ENCODE results near the gene TSPAN5. TPM values are rescaled to one million over a fixed set of nuclear protein-coding genes. Genes with fewer than 3 reads are reported as not detected.
"Not testable (repeated sequence)": the region's sequence is repeated elsewhere in the genome, so short reads cannot be mapped to it uniquely, and the experiment has no call there.

The TSPAN5 gene
- total RNA-seq (10 to 100 TPM; 60.7 to 64.4 TPM), polyA plus RNA-seq (ENCODE audit: insufficient read length in 2 of 2) (10 to 100 TPM; 88.2 to 93.9 TPM)
- long read RNA-seq, donor 1, transcript TSPAN5-201 (8 exons, 3,365 nt): major isoform, 20 of 26 reads
- long read RNA-seq, donor 1, partial matches to known transcripts: 0 of 26 reads
- long read RNA-seq, donor 1, other reads (novel, unspliced or antisense): 0 of 26 reads
- long read RNA-seq, donor 2, transcript TSPAN5-201 (8 exons, 3,365 nt): major isoform, 11 of 16 reads
- long read RNA-seq, donor 2, partial matches to known transcripts: 0 of 16 reads
- long read RNA-seq, donor 2, other reads (novel, unspliced or antisense): 0 of 16 reads
- long read RNA-seq, donor 3, full-length matches to known transcripts: 17 of 27 reads
- long read RNA-seq, donor 3, partial matches to known transcripts: 10 of 27 reads
- long read RNA-seq, donor 3, other reads (novel, unspliced or antisense): 0 of 27 reads
- long read RNA-seq, donor 4, transcript TSPAN5-201 (8 exons, 3,365 nt): major isoform, 7 of 12 reads
- long read RNA-seq, donor 4, partial matches to known transcripts: 5 of 12 reads
- long read RNA-seq, donor 4, other reads (novel, unspliced or antisense): 0 of 12 reads

DNA sequence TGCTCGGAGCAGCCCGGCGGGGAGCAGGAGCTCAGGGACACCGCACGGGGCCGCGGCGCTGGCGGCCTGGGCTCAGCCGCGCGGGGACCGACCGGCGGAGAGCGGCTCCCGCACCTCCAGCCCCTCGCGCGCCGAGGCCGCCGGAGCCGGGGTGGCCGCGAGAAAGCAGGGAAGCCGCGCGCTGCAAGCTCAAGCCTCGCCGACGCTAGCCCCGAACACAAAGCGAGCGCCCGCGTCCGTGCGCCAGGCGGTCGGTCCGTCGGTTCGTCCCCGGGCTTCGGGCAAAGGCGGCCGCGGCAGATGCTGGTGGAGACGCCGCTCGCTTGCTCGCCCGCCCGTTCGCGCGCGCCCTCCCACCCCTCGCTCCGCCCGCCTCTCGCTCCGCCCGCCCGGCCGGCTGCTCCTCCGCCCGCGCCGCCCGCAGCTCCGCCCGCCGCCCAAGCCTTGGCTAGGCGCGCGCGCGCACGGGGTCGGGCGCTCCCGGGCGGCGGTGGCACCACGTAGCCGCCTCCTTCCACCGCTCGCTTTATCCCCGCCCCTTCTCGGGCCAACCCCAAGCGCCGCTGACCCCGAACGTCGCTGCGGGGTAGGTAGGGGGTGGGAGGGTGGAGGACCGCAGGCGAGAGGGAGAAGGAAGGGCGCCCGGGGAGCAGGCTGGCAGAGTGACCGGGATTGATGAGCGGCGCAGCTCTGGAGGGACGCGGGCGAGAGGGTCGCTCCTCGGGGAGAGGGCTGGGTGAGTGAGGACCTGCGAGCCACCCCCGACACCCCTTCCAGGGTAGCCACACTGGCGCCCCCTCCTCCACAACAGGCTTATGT, at the start of gene TSPAN5:
TSPAN5 (minus strand) TSS at position 325 of the 819 bp plus-strand sequence.
- H3K36me3 ChIP-seq (ENCODE audit: control insufficient read depth, insufficient read depth, low read length): no peaks in the 10 kb centered on the region
- peaks cover 5% of the 10 kb centered on the region for H3K4me1 ChIP-seq (ENCODE audit: control insufficient read depth, insufficient read depth, low read length)
- WGBS (ENCODE audit: insufficient coverage): under 1% methylated on average over 101 of the region's 113 CpGs
- H3K4me3 ChIP-seq (ENCODE audit: low read depth, low read length): peak within 1 kb of the TSS; percentile 89
- no peaks in the 10 kb centered on the region for H3K27me3 ChIP-seq (ENCODE audit: control insufficient read depth, insufficient read depth, low read length)
- DNase-seq (ENCODE audit: low read depth in 4 of 6, low spot score in 6 of 6): peak; percentile 47 to 95 (median 76)
- H3K27ac ChIP-seq (ENCODE audit: low read depth, low read length): peak within 1 kb of the TSS; percentile 90
- no peaks in the 10 kb centered on the region for H3K9me3 ChIP-seq (ENCODE audit: control insufficient read depth, insufficient read depth, low read length)

DNA sequence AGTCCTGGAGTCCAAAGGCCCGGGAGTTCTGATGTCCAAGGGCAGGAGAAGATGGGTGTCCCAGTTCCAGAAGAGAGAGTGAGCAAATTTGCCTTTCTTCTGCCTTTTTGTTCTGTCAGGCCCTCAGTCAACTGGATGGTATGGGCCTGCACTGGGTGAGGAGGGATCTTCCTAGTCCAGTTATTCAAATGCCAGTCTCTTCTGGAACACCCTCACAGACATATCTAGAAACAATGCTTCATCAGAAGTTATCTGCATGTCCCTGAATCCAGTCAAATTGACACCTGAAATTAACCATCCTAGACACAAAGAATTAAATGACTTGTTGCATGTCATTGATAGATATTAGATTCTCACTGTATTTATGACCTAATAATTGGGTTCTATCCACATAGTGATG, 48.5 kb upstream of the TSPAN5 start:
- H3K27me3 ChIP-seq (ENCODE audit: control insufficient read depth, insufficient read depth, low read length): no peaks in the 10 kb centered on the region
- H3K4me1 ChIP-seq (ENCODE audit: control insufficient read depth, insufficient read depth, low read length): no peaks in the 10 kb centered on the region
- H3K36me3 ChIP-seq (ENCODE audit: control insufficient read depth, insufficient read depth, low read length): no peaks in the 10 kb centered on the region
- H3K27ac ChIP-seq (ENCODE audit: low read depth, low read length): no peak overlapping the region
- peaks cover 2% of the 10 kb centered on the region for H3K9me3 ChIP-seq (ENCODE audit: control insufficient read depth, insufficient read depth, low read length)
- 100% methylated on average over 1 of the region's 1 CpG for WGBS (ENCODE audit: insufficient coverage)
- no peak overlapping the region for H3K4me3 ChIP-seq (ENCODE audit: low read depth, low read length)
- no peak for DNase-seq (ENCODE audit: low read depth in 4 of 6, low spot score in 6 of 6)

DNA sequence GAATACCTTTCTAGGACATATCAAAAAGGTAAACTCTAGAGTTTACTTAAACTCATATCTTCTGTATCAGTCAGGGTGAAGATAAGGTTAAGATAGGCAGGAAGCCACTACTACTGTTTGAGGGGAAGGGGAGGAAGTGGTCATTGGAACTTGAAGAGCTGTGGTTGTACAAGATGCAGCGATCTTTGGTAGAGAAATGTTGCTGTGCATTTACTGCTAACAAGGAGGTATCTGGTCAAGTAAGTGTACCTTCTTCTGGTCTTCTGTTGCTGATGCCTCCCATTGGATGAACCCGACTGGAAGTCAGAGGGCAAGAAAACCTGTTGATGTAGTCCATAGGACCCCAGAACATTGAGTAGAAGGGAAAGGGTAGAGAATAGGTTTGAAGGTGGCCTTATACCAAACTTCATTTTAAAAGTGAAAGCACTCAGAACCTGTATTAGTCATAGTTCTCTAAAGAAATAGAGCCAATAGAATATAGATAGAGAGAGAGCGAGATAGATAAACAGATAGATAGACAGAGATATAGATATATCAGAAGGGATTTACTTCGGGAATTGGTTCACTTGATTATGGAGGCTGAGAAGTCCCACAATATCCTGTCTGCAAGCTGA, 47.9 kb upstream of the TSPAN5 start:
- Histone ChIP-seq H3K36me3 (ENCODE audit: control insufficient read depth, insufficient read depth, low read length) (no peaks in the 10 kb centered on the region), H3K4me1 (ENCODE audit: control insufficient read depth, insufficient read depth, low read length) (no peaks in the 10 kb centered on the region), H3K9me3 (ENCODE audit: control insufficient read depth, insufficient read depth, low read length) (peaks cover 2% of the 10 kb centered on the region), H3K4me3 (ENCODE audit: low read depth, low read length) (no peak overlapping the region), H3K27me3 (ENCODE audit: control insufficient read depth, insufficient read depth, low read length) (no peaks in the 10 kb centered on the region), H3K27ac (ENCODE audit: low read depth, low read length) (no peak overlapping the region)
- WGBS (ENCODE audit: insufficient coverage): 94% methylated on average over 2 of the region's 4 CpGs
- DNase-seq (ENCODE audit: low read depth in 4 of 6, low spot score in 6 of 6): no peak

DNA sequence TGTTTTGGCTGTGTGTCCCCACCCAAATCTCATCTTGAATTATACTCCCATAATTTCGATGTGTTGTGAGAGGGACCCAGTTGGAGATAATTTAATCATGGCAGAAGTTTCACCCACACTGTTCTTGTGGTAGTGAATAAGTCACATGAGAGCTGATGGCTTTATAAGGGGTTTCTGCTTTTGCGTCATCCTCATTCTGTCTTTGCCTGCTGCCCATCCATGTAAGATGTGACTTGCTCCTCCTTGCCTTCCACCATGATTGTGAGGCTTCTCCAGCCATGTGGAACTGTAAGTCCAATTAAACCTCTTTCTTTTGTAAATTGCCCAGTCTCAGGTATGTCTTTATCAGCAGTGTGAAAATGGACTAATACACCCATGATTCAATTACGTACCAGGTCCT, 47.2 kb upstream of the TSPAN5 start:
- H3K27ac ChIP-seq (ENCODE audit: low read depth, low read length); DNase-seq (ENCODE audit: low read depth in 4 of 6, low spot score in 6 of 6); H3K36me3 ChIP-seq (ENCODE audit: control insufficient read depth, insufficient read depth, low read length); H3K9me3 ChIP-seq (ENCODE audit: control insufficient read depth, insufficient read depth, low read length); H3K4me1 ChIP-seq (ENCODE audit: control insufficient read depth, insufficient read depth, low read length); H3K27me3 ChIP-seq (ENCODE audit: control insufficient read depth, insufficient read depth, low read length); H3K4me3 ChIP-seq (ENCODE audit: low read depth, low read length): not testable (repeated sequence)
- no CpG with 5 or more reads among the region's 3 CpGs for WGBS (ENCODE audit: insufficient coverage)

DNA sequence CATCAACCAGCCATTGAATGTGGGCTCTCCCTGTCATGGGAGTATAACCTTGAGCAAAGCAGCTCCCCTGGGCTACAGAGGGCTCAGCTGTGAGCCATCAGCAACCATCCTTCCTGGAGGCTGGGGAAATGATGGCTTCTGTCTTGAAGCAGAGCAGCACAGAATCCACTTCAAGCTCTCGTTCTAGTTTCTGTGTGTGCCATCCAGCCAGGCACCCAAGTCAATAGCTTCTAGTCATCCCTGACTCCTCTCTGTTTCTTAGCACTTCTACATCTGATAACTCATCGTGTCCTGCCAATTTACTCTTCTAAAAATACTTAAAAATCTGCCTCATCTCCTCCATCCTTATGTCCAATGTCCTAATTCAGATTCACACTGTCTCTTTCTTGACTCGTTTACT, 42.2 kb upstream of the TSPAN5 start:
- DNase-seq (ENCODE audit: low read depth in 4 of 6, low spot score in 6 of 6): no peak

DNA sequence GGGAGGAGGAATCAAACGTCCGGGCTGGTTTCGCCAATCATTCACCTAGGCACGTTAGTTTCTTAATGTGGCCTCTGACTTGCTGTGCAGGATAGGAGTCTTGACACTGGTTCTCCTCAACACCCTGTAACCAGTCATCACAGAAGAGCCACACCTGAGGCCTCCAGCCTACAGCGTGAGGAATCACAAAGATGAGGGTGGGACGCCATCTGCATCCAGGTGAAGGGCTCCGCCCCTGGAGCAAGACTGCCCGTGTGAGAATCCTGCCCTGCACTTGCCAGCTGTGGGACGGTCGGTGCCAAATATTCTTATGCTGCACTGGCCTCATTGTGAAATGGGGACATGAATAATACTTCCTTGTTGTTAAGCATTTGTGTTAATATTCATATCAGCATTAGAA, 35.7 kb upstream of the TSPAN5 start:
- 95% methylated on average over 7 of the region's 10 CpGs for WGBS (ENCODE audit: insufficient coverage)
- H3K4me1 ChIP-seq (ENCODE audit: control insufficient read depth, insufficient read depth, low read length): no peaks in the 10 kb centered on the region
- H3K9me3 ChIP-seq (ENCODE audit: control insufficient read depth, insufficient read depth, low read length): no peaks in the 10 kb centered on the region
- no peak overlapping the region for H3K27ac ChIP-seq (ENCODE audit: low read depth, low read length)
- H3K36me3 ChIP-seq (ENCODE audit: control insufficient read depth, insufficient read depth, low read length): no peaks in the 10 kb centered on the region
- DNase-seq (ENCODE audit: low read depth in 4 of 6, low spot score in 6 of 6): no peak
- no peak overlapping the region for H3K4me3 ChIP-seq (ENCODE audit: low read depth, low read length)
- H3K27me3 ChIP-seq (ENCODE audit: control insufficient read depth, insufficient read depth, low read length): no peaks in the 10 kb centered on the region

More for the DNA sequence above, 42.2 kb upstream of the TSPAN5 start:
- Histone ChIP-seq H3K36me3 (ENCODE audit: control insufficient read depth, insufficient read depth, low read length) (no peaks in the 10 kb centered on the region), H3K27ac (ENCODE audit: low read depth, low read length) (no peak overlapping the region), H3K4me3 (ENCODE audit: low read depth, low read length) (no peak overlapping the region), H3K9me3 (ENCODE audit: control insufficient read depth, insufficient read depth, low read length) (peaks cover 2% of the 10 kb centered on the region), H3K4me1 (ENCODE audit: control insufficient read depth, insufficient read depth, low read length) (no peaks in the 10 kb centered on the region), H3K27me3 (ENCODE audit: control insufficient read depth, insufficient read depth, low read length) (no peaks in the 10 kb centered on the region)
- 96% methylated on average over 3 of the region's 3 CpGs for WGBS (ENCODE audit: insufficient coverage)

DNA sequence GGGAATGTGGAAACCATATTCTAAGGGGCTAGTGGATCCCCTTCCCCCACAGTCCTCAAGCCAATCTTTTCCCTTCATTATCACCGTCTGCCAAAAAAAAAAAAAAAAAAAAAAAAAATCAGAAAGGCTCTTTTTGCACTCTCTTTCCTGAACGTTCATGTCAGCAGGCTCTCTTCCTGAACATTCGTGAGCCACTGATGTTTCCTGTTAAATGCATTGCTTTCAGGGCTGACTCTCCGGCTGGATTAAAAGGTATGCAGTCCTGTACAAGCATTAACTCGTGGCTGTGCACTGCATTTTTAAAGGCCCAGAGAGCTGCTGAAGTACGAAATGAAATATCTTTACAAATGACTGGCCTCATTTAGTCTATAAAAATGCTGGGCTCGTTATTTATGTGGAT, 34.0 kb upstream of the TSPAN5 start:
- H3K27me3 ChIP-seq (ENCODE audit: control insufficient read depth, insufficient read depth, low read length): no peaks in the 10 kb centered on the region
- no peaks in the 10 kb centered on the region for H3K36me3 ChIP-seq (ENCODE audit: control insufficient read depth, insufficient read depth, low read length)
- H3K9me3 ChIP-seq (ENCODE audit: control insufficient read depth, insufficient read depth, low read length): no peaks in the 10 kb centered on the region
- peak in 2 of 6 donors; percentile 21 to 29 for DNase-seq (ENCODE audit: low read depth in 4 of 6, low spot score in 6 of 6)
- H3K4me3 ChIP-seq (ENCODE audit: low read depth, low read length): no peak overlapping the region
- WGBS (ENCODE audit: insufficient coverage): 45% methylated on average over 4 of the region's 7 CpGs
- no peaks in the 10 kb centered on the region for H3K4me1 ChIP-seq (ENCODE audit: control insufficient read depth, insufficient read depth, low read length)
- no peak overlapping the region for H3K27ac ChIP-seq (ENCODE audit: low read depth, low read length)

DNA sequence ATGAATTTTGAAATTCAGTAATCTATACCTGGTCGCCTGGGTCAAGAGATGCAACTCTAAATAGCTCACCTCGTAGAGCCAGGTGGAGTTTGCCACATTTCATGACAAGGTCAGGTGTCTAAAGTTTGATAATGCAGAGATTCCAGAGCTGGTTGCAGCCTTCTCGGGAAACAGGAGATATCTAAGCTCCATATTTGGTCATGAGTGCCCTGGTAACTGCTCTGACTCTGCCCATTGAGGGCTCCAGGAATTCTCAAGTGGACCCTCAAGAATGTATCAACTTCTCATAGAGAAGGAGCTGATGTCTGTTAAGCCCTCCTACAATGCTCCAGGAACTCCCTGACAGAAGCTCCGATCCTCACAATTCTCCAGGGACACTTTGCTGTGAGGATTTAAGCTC, 33.2 kb upstream of the TSPAN5 start:
- no peak overlapping the region for H3K4me3 ChIP-seq (ENCODE audit: low read depth, low read length)
- no peaks in the 10 kb centered on the region for H3K27me3 ChIP-seq (ENCODE audit: control insufficient read depth, insufficient read depth, low read length)
- no peak for DNase-seq (ENCODE audit: low read depth in 4 of 6, low spot score in 6 of 6)
- no peaks in the 10 kb centered on the region for H3K9me3 ChIP-seq (ENCODE audit: control insufficient read depth, insufficient read depth, low read length)
- 97% methylated on average over 3 of the region's 4 CpGs for WGBS (ENCODE audit: insufficient coverage)
- no peak overlapping the region for H3K27ac ChIP-seq (ENCODE audit: low read depth, low read length)
- no peaks in the 10 kb centered on the region for H3K36me3 ChIP-seq (ENCODE audit: control insufficient read depth, insufficient read depth, low read length)
- H3K4me1 ChIP-seq (ENCODE audit: control insufficient read depth, insufficient read depth, low read length): no peaks in the 10 kb centered on the region

DNA sequence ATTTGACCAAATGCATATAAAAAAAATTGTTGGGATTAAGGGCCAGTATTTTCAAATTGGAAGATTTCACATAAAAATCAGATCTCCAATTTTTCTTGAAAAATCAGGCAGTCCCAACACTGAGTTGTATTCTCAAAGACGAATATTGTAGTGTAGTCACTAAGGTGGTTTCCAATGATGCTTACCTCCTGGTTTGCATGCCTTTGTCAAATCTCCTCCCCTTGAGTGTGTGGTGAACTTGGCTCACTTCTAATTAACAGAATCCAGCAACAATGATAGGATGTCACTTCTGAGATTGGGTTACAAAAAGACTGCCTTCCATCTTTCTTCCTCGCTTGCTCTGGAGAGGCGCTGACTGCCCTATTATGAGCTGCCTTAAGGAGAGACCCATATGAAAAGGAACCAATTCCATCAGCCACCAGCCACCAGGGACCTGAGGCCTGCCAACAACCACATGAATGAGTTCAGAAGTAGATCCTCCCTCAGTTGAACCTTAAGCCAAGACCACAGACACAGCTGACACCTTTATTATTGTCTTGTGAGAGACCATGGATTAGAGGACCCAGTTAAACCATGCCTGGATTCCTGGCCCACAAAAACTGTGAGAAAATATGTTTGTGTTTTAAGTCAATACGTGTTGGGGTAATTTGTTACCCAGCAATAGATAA, 31.2 kb upstream of the TSPAN5 start:
- Histone ChIP-seq H3K27ac (ENCODE audit: low read depth, low read length) (no peak overlapping the region), H3K27me3 (ENCODE audit: control insufficient read depth, insufficient read depth, low read length) (no peaks in the 10 kb centered on the region), H3K4me1 (ENCODE audit: control insufficient read depth, insufficient read depth, low read length) (no peaks in the 10 kb centered on the region), H3K9me3 (ENCODE audit: control insufficient read depth, insufficient read depth, low read length) (no peaks in the 10 kb centered on the region), H3K36me3 (ENCODE audit: control insufficient read depth, insufficient read depth, low read length) (no peaks in the 10 kb centered on the region), H3K4me3 (ENCODE audit: low read depth, low read length) (no peak overlapping the region)
- no peak for DNase-seq (ENCODE audit: low read depth in 4 of 6, low spot score in 6 of 6)
- 100% methylated on average over 2 of the region's 4 CpGs for WGBS (ENCODE audit: insufficient coverage)

Measured in spinal cord (tissue), 10 donors.